LNCaP clone FGC (cell line): ENCODE data around the gene EPO.

Source experiments
- DNase-seq: peaks from one replicate; pipeline ENCODE4 v3.0.0-alpha.2; 2011; ENCODE audit warnings: low read depth
- H3K4me3 ChIP-seq: 2 replicates; pipeline ENCODE4 v1.5.1; 2011; ENCODE audit warnings: mild to moderate bottlenecking, low read depth, low read length, control low read depth
- CTCF ChIP-seq: IDR thresholded peaks from 2 replicates; pipeline ENCODE4 v1.5.1; 2012; ENCODE audit warnings: mild to moderate bottlenecking; ENCODE audit not compliant: control insufficient read depth, insufficient read depth; ENCODE audit errors: extremely low read depth

Gene EPO

GRCh38 chr7:100720279-100720670 is at the start of gene EPO:
Gene EPO, plus strand, starts transcription at chr7:100720468. Its CDS starts 513 bp downstream, at chr7:100720981.
- no peak within 1 kb of the TSS for H3K4me3 ChIP-seq
- no peak for DNase-seq
- no peak for TF ChIP-seq CTCF

GRCh38 chr7:100671353-100672327 is 48.6 kb upstream of the EPO start:
- no peak for DNase-seq
- no peak for TF ChIP-seq CTCF
- H3K4me3 ChIP-seq, result no peak overlapping the region

- peak; percentile 96 for DNase-seq
- TF ChIP-seq CTCF, result no peak
- peak within 1 kb of the TSS; percentile 94 for H3K4me3 ChIP-seq
Observed at GRCh38 chr7:100673302-100673941, 46.8 kb upstream of the EPO start, which contains the start of gene GNB2. Gene GNB2, plus strand, starts transcription at chr7:100673740. Its CDS starts 2,526 bp downstream, at chr7:100676266.

GRCh38 chr7:100673942-100674410 is 46.3 kb upstream of the EPO start:
- no peak for TF ChIP-seq CTCF
- peak overlapping the region; percentile 94 for H3K4me3 ChIP-seq
- DNase-seq, result no peak

- no peak for DNase-seq
- no peak for TF ChIP-seq CTCF
- peak overlapping the region; percentile 94 for H3K4me3 ChIP-seq
Observed at GRCh38 chr7:100674411-100675104, 45.7 kb upstream of the EPO start.

- H3K4me3 ChIP-seq, result peak overlapping the region; percentile 94
- no peak for DNase-seq
- TF ChIP-seq CTCF, result no peak
Observed at GRCh38 chr7:100675105-100675451, 45.2 kb upstream of the EPO start.
